ENCODE measurements around the gene HOXA13. TPM values are rescaled to one million over a fixed set of nuclear protein-coding genes. Genes with fewer than 3 reads are reported as not detected.

HOXA13 gene
- total and polyA plus RNA-seq, 10 of the 15 experiments (the other 5 are each of a cell fraction or from before 2014, with no cell fraction given) = not detected

DNA sequence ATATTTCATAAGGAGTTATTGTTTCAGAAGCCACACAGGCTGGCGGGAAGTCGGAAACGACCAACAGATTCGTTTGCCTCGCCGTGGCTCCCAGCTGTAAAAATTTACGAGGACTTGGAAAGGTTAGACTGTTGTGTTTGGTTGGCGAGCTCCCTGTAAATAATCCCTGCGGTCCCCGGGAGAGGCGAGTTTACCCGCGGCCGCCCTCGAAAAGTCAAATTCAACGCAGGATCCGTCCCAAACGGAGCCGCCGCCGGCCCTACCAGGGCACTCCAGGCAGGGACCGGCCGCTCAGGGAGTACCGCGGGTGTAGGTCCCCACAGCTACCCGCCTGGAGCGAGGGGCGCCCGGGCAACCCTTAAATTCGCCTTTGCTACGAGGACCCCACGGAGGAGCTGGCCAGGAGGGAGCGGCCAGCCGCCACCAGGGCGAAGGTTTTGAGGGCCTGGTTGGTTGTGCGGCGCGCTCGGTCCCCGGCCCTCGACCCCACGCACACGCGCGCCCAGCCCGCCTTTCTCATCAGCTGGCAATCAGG lies 33.8 kb downstream of the HOXA13 start:
- H3K4me1 ChIP-seq (ENCODE audit: control insufficient read depth, insufficient read depth, low read length) = no peaks in the 10 kb centered on the region
- H4K20me1 ChIP-seq (ENCODE audit: control insufficient read depth, insufficient read depth) = no peaks in the 10 kb centered on the region
- peaks cover 19 to 41% of the 10 kb centered on the region in 2 experiments for H3K27me3 ChIP-seq (replicated peaks in 1 of 2; ENCODE audit: control insufficient read depth in 2 of 2, insufficient read depth in 2 of 2, low read length in 1 of 2)
- WGBS (ENCODE audit: insufficient coverage, insufficient replicate concordance, low lambda C conversion rate, missing lambda C conversion rate) = 32% methylated on average over 39 of the region's 46 CpGs
- SMC1A ChIA-PET (ENCODE audit: uncharacterized antibody, unreplicated experiment) = no interaction called here
- H3K4me3 ChIP-seq = no peak overlapping the region
- no peak for ATAC-seq
- H3K9ac ChIP-seq (ENCODE audit: control insufficient read depth, insufficient read depth, low read length) = no peak overlapping the region
- POLR2A ChIA-PET = no interaction called here
- DNase-seq (ENCODE audit: low read depth, low spot score) = no peak
- no peaks in the 10 kb centered on the region for H3K79me2 ChIP-seq (ENCODE audit: control insufficient read depth, insufficient read depth, low read length)
- no peak overlapping the region for H3K4me2 ChIP-seq (ENCODE audit: control insufficient read depth, insufficient read depth)
- in situ Hi-C loops (cut with MboI) = loop anchor here (25.0 kb wide), 1 partner anchor 1079 kb away; no protein-coding TSS in a partner anchor
- no peak for FAIRE-seq
- CTCF ChIA-PET = interaction anchor here (1.0 kb wide), 1 partner anchor 16 kb away, joined by 4 read pairs; no protein-coding TSS in a partner anchor
- H3K36me3 ChIP-seq (ENCODE audit: control insufficient read depth in 2 of 2, insufficient read depth in 2 of 2, low read length in 1 of 2) = no peaks in the 10 kb centered on the region; a peak in 1 of 4 replicates
- RAD21 ChIA-PET (ENCODE audit: unreplicated experiment) = no interaction called here
- H2AFZ ChIP-seq (ENCODE audit: control insufficient read depth, low read depth, low read length) = no peak overlapping the region
- no peak for TF ChIP-seq CBFB (IDR thresholded peaks at IDR 0.05; ENCODE audit: low read depth)
- no peak for TF ChIP-seq BRCA1 (IDR thresholded peaks at IDR 0.05; ENCODE audit: low read depth, low read length)
- no peak for TF ChIP-seq ZNF217 (IDR thresholded peaks at IDR 0.05)
- no peak for TF ChIP-seq SIX5 (IDR thresholded peaks at IDR 0.05; ENCODE audit: low read depth, low read length, severe bottlenecking)
- no peak for TF ChIP-seq NR2C2 (IDR thresholded peaks at IDR 0.05; ENCODE audit: borderline replicate concordance, control insufficient read depth, insufficient read length, low read depth)
- TF ChIP-seq, protein P1, sequence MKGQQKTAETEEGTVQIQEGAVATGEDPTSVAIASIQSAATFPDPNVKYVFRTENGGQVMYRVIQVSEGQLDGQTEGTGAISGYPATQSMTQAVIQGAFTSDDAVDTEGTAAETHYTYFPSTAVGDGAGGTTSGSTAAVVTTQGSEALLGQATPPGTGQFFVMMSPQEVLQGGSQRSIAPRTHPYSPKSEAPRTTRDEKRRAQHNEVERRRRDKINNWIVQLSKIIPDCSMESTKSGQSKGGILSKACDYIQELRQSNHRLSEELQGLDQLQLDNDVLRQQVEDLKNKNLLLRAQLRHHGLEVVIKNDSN (IDR thresholded peaks at IDR 0.05; ENCODE audit: borderline replicate concordance, extremely low read length, insufficient read depth, low read depth, low read length) = no peak
- no peak for TF ChIP-seq SMARCA5 (IDR thresholded peaks at IDR 0.05)
- TF ChIP-seq SPI1 (IDR thresholded peaks at IDR 0.05; ENCODE audit: borderline replicate concordance, insufficient read depth, low read depth, low read length) = no peak
- TF ChIP-seq, protein P2, sequence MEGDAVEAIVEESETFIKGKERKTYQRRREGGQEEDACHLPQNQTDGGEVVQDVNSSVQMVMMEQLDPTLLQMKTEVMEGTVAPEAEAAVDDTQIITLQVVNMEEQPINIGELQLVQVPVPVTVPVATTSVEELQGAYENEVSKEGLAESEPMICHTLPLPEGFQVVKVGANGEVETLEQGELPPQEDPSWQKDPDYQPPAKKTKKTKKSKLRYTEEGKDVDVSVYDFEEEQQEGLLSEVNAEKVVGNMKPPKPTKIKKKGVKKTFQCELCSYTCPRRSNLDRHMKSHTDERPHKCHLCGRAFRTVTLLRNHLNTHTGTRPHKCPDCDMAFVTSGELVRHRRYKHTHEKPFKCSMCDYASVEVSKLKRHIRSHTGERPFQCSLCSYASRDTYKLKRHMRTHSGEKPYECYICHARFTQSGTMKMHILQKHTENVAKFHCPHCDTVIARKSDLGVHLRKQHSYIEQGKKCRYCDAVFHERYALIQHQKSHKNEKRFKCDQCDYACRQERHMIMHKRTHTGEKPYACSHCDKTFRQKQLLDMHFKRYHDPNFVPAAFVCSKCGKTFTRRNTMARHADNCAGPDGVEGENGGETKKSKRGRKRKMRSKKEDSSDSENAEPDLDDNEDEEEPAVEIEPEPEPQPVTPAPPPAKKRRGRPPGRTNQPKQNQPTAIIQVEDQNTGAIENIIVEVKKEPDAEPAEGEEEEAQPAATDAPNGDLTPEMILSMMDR (IDR thresholded peaks at IDR 0.05 in 2 of 3, conservative IDR thresholded peaks at IDR 0.05 in 1 of 3; ENCODE audit: control insufficient read depth in 2 of 3, extremely low read depth in 1 of 3, insufficient read depth in 1 of 3, low read depth in 3 of 3, low read length in 3 of 3) = no peak
- no peak for TF ChIP-seq TARDBP (IDR thresholded peaks at IDR 0.05; ENCODE audit: borderline replicate concordance)
- TF ChIP-seq SMAD5 (IDR thresholded peaks at IDR 0.05; ENCODE audit: low read depth) = no peak
- TF ChIP-seq CEBPB (IDR thresholded peaks at IDR 0.05; ENCODE audit: borderline replicate concordance in 1 of 2, low read depth in 2 of 2, low read length in 2 of 2) = no peak
- H3K27ac ChIP-seq (ENCODE audit: control insufficient read depth, insufficient read depth) = no peak overlapping the region
- H3K9me3 ChIP-seq (replicated peaks; ENCODE audit: control insufficient read depth, insufficient read depth, low read length) = peaks cover 2% of the 10 kb centered on the region; the same call in 1 of the 3 replicates
- intact Hi-C loops (cut with micrococcal nuclease; ENCODE audit: unreplicated experiment) = no loop called here
- no TSS peak for BruUV-seq (replicated peaks)
